Measurements from ENCODE around the gene COX7A2L.

DNA sequence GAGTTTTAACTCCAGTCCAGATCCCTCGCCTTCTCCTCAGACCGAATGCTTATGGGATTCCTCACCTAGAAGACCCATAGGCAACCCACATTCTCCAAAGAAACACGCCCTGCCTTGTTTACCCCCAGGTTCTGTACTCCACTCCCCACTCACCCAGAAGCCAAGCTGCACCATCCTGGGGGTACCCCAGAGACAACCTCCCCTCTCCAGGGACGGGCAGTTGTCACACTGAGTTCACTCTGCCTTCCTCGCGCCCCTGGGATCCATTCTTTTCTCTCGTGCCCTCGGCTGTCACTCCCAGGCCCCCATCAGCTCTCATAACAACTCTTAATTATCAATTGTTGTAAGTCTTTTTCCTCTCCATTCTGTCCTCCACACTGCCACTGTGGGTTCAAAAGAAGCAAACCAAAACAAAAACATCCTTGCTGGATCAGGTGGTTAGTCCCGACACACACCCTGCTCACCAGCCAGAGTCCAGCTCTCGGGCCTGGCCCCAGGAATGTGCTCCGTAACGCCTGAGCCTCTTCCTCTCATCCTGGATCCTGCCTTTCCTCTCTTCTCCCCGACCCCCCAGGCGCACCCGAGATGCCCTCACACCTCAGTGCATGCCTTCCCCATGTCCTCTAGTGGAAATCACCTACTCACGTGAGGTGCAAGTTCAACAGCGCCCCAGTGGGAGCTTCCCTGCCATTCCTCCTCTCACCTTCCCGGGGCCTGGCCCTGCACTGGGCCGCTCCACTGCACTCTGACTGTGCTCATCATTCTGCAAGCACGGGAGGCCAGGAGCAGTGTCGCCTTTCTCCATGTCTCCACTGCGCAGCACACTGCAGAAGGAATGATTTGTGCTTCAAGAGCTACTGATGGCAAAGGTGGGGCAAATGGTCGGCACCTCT is 20.7 kb downstream of the COX7A2L start:
- TF ChIP-seq SIN3A (IDR thresholded peaks at IDR 0.05; ENCODE audit: borderline replicate concordance, low read depth, low read length): no peak
- no peak for TF ChIP-seq EP300 (IDR thresholded peaks at IDR 0.05; ENCODE audit: borderline replicate concordance in 1 of 2, low read depth in 1 of 2, low read length in 1 of 2)
- TF ChIP-seq ELF1 (IDR thresholded peaks at IDR 0.05): no peak
- TF ChIP-seq, protein P1, sequence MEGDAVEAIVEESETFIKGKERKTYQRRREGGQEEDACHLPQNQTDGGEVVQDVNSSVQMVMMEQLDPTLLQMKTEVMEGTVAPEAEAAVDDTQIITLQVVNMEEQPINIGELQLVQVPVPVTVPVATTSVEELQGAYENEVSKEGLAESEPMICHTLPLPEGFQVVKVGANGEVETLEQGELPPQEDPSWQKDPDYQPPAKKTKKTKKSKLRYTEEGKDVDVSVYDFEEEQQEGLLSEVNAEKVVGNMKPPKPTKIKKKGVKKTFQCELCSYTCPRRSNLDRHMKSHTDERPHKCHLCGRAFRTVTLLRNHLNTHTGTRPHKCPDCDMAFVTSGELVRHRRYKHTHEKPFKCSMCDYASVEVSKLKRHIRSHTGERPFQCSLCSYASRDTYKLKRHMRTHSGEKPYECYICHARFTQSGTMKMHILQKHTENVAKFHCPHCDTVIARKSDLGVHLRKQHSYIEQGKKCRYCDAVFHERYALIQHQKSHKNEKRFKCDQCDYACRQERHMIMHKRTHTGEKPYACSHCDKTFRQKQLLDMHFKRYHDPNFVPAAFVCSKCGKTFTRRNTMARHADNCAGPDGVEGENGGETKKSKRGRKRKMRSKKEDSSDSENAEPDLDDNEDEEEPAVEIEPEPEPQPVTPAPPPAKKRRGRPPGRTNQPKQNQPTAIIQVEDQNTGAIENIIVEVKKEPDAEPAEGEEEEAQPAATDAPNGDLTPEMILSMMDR (IDR thresholded peaks at IDR 0.05): no peak
- TF ChIP-seq, protein P2, sequence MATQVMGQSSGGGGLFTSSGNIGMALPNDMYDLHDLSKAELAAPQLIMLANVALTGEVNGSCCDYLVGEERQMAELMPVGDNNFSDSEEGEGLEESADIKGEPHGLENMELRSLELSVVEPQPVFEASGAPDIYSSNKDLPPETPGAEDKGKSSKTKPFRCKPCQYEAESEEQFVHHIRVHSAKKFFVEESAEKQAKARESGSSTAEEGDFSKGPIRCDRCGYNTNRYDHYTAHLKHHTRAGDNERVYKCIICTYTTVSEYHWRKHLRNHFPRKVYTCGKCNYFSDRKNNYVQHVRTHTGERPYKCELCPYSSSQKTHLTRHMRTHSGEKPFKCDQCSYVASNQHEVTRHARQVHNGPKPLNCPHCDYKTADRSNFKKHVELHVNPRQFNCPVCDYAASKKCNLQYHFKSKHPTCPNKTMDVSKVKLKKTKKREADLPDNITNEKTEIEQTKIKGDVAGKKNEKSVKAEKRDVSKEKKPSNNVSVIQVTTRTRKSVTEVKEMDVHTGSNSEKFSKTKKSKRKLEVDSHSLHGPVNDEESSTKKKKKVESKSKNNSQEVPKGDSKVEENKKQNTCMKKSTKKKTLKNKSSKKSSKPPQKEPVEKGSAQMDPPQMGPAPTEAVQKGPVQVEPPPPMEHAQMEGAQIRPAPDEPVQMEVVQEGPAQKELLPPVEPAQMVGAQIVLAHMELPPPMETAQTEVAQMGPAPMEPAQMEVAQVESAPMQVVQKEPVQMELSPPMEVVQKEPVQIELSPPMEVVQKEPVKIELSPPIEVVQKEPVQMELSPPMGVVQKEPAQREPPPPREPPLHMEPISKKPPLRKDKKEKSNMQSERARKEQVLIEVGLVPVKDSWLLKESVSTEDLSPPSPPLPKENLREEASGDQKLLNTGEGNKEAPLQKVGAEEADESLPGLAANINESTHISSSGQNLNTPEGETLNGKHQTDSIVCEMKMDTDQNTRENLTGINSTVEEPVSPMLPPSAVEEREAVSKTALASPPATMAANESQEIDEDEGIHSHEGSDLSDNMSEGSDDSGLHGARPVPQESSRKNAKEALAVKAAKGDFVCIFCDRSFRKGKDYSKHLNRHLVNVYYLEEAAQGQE (IDR thresholded peaks at IDR 0.05; ENCODE audit: low read depth, low read length): no peak
- TF ChIP-seq TAF1 (IDR thresholded peaks at IDR 0.05; ENCODE audit: borderline replicate concordance, low read depth, low read length): no peak
- no peak for TF ChIP-seq TEAD4 (IDR thresholded peaks at IDR 0.05; ENCODE audit: borderline replicate concordance, insufficient read depth)
- TF ChIP-seq, protein P3, sequence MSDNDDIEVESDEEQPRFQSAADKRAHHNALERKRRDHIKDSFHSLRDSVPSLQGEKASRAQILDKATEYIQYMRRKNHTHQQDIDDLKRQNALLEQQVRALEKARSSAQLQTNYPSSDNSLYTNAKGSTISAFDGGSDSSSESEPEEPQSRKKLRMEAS (IDR thresholded peaks at IDR 0.05; ENCODE audit: low read depth): no peak
